Activated CD8-positive, alpha-beta memory T cell treated with anti-CD3 and anti-CD28 coated beads, Interleukin-2, amount 50 U/mL, for 1 hour (primary cell): ENCODE data around the gene SORCS1.

Experiments used
- DNase-seq: peaks from one replicate; pipeline ENCODE4 v3.0.0-alpha.2; 2020; ENCODE audit errors: extremely low read depth

SORCS1 gene

GRCh38 chr10:106819490-106819889 is 345.0 kb downstream of the SORCS1 start:
- no peak for DNase-seq

- no peak for DNase-seq
These were observed 348.0 kb downstream of the SORCS1 start for GRCh38 chr10:106816318-106817085.

DNA sequence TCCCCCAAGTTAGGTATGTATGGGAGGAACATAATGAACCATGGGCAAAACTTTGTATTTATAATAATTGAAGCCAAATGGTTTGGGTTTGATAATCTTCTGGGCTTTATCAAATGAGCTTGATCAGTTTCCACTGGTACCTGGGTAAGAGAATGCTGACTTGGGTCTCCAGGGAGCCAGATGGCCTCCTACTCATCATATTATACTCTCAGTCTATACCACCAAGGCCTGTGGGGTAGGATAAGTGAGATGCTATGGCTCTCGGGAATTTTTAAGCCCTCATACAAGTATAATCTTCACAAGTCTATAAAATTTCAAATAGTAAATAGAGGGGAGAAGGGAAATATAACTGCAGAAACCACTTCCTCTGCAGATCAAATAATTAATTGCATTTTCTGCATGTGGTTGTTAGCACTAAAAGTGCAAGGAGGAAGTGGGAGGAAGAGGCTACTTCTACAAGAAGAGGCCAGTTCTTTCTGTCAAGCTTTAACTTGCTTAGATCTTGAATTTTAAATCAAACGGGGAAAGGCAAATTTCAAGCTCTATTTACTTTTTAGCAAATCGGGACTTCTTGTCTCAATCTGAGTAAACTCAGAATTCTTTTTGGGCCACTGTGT is 349.0 kb downstream of the SORCS1 start:
- no peak for DNase-seq

- no peak for DNase-seq
These were observed 359.4 kb downstream of the SORCS1 start for GRCh38 chr10:106804992-106805582.

DNA sequence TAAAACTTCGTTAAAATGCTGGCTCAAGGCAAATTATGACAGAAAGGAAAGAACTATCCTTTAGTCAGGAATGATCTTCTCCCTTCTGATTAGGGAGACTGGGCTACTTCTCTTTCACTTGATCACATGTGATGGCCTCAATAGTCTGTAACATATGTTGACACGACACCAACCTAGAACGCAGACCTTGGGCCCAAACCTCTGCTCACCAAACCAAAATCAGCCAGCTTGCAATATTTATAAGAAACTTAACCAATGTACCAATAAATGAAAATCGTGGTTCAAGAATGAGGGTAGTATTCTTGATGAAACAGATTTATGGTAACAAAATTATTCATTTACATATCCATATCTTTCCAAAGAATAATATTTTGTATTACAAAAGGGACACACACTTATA is 361.6 kb downstream of the SORCS1 start:
- DNase-seq = no peak

DNA sequence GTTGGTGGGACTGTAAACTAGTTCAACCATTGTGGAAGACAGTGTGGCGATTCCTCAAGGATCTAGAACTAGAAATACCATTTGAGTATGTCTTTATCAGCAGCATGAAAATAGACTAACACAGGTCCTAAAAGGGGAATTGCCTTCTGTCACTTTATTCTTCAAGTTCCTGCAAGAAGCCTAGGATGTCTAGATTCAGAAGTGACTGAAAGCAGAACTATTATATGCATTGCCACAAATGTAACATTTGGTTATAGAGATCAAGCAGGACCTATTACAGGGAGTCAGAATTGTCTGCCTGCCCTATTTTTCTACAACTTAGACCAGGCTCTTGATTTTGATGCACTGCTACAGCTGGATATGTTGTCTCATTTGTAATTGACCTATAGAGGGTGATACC is 364.7 kb downstream of the SORCS1 start:
- DNase-seq = no peak

- no peak for DNase-seq
These were observed 368.9 kb downstream of the SORCS1 start for GRCh38 chr10:106795619-106796018.

DNA sequence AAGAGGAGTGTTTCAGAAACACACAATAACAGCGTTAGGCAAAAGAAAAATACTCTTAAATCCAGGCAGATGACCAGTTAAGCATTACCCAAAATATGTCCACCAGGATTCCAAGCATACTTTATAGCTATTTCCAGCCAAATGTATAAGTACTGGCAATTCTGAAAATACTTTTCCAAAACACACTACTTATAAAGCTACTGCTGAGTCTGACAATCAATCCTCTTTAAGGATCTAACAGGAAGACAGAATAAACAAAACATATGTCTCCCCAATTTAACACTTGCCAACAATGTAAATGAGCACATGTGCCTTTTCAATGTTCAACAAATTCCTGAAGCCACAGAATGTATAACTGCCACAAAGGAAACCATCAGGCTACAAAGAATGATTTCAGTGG is 370.9 kb downstream of the SORCS1 start:
- no peak for DNase-seq

DNA sequence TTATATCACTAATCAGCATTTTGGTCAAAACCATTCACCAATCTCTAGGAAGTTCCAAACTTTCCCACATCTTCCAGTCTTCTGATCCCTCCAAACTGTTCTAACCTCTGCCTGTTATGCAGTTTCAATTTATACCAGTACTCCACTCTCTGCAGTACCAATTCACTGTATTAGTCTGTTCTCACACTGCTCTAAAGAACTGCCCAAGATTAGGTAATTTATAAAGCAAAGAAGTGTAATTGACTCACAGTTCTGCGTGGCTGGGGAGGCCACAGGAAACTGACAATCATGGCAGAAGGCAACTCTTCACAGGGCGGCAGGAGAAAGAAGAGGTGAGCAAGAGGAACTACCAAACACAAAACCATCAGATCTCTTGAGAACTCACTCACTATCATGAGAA is 374.9 kb downstream of the SORCS1 start:
- DNase-seq = no peak

- DNase-seq = no peak
These were observed 375.5 kb downstream of the SORCS1 start for GRCh38 chr10:106788982-106789381.

DNA sequence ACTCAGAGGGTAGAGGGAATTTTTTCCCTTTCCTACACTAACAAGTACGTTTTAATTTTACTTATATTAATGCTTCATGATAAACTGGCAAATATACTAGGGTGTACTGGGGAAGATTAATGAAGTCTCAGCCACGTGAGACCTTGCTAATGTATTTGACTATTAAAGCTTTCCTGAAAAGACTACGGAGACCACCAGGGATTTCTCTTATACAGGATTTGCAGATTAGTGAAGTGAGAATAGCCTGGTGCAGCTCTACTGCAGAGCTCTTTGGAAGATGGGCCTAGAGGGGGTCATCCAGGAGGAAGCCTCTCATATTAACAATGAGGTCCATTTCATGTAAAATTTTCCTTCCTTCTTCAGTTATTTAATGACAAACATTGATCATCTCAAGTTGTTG is 379.0 kb downstream of the SORCS1 start:
- DNase-seq = no peak

DNA sequence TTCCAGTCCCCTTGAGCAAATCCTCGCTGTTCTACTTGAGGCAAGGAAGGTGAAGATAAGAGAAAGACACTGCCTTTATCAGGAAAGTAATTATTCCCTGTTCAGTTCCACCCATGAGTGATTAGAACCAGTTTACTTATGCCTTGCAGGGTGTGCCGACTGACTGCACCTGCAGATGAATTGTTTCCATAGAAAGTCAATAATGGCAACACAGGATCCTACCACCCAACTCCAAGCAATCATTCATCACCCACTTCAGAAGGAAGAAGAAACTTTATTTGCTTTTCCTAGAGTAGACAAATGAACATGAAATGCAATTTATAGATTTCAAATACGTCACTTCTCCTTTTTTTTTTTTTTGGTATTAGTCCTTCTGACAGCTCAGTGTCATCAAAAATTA is 383.9 kb downstream of the SORCS1 start:
- no peak for DNase-seq

GRCh38 chr10:106777841-106778240 is 386.7 kb downstream of the SORCS1 start:
- no peak for DNase-seq

DNA sequence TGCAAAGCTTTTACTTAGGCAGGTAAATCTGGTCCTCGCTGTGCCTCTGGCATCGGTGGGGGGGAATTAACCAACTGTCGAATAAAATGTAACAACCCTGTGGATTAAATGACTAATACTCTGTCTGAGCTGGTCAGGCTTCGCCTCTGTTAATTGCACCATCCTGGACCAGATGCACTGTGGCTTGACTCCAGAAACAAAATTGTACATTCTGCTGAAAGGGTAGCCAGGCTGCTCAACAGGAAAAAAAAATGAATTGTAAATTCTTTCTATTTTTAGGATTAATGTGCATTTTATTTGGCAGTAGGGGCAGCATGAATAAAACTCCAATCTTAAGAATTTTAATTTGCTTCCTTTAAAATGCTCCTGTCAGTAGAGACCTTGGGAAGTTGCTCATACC is 389.4 kb downstream of the SORCS1 start:
- no peak for DNase-seq

GRCh38 chr10:106772957-106773356 is 391.5 kb downstream of the SORCS1 start:
- no peak for DNase-seq

DNA sequence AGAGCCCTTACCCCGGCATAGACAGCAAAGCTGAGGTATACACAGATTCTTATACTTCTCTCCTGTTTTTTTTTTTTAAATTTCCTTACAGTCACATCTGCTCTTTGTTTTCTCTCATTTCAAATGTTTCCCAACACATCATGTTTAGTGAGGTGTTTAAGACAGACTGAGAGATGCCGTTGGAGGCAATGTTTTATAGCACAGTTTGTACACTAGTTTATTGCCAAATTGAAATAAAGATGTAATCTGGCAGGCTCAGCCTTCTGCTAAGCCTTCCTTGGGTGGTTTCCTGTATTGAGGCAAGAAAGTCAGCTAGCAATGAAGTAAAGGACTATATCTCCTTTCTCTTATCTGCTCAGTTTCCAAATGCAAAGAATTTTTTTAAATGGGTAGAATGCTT is 393.4 kb downstream of the SORCS1 start:
- DNase-seq = no peak

GRCh38 chr10:106768204-106768603 is 396.3 kb downstream of the SORCS1 start:
- DNase-seq = no peak

- DNase-seq = no peak
These were observed 398.6 kb downstream of the SORCS1 start for GRCh38 chr10:106765928-106766327.

- no peak for DNase-seq
These were observed 399.2 kb downstream of the SORCS1 start for GRCh38 chr10:106765241-106765754.

DNA sequence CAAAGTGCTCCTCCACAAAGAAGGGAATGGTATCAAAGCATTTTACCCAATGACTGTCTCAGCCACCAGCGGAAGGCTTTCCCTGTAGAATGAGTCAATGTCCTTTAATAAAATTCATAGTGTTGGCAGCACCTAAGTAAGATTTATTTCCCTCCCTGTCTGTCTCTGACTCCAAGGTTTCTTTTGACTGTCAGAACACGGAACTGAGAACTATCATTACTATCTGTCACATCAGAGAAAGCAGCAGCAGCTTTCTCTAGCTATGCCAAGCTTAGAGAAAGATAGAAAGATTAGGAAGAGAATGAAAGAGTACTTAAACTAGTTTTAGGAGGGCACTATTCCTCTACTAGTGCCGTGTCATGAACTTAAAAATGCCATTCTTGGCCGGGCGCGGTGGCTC is 400.1 kb downstream of the SORCS1 start:
- DNase-seq = no peak

- no peak for DNase-seq
These were observed 402.6 kb downstream of the SORCS1 start for GRCh38 chr10:106761906-106762305.

DNA sequence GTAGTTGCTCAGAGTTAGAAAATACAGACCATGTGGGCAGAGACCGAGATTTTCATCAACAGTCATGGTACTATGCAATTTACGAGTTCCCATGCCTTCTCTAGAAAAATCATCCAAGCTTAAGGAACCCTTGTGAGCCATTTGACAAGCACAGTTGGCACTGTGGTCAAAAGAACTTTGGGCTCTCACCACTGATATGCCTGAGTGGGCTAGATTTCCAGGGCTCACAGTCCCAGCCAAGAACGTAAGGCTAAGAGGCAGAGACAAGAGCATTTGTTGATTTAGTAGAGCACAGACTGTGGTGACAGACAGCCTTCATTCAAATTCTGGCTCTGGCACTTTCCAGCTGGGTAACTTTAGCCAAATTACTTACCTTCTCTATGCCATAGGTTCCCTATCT is 407.0 kb downstream of the SORCS1 start:
- DNase-seq = no peak

- no peak for DNase-seq
These were observed 413.4 kb downstream of the SORCS1 start for GRCh38 chr10:106751091-106751490.
